Smooth muscle cell (in vitro differentiated cells): ENCODE measurements around the gene TSKU. TPM values are rescaled to one million over a fixed set of nuclear protein-coding genes. Genes with fewer than 3 reads are reported as not detected.

Source experiments
- DNase-seq: peaks from one replicate; lab custom pipeline; 2025; ENCODE audit not compliant: unreplicated experiment; lab: John Stamatoyannopoulos, UW
- H2AFZ ChIP-seq: fragments of 200-600 bp; sonication (generic); 2 replicates; pipeline ENCODE4 v1.6.0; 2016; ENCODE audit warnings: antibody characterized with exemption, low read depth, mild to moderate bottlenecking
- H3F3A ChIP-seq: fragments of 200-600 bp; sonication (generic); 2 replicates; pipeline ENCODE4 v1.6.0; 2017; ENCODE audit warnings: antibody characterized with exemption, low read depth
- H3K27ac ChIP-seq: fragments of 200-600 bp; sonication (generic); 2 replicates; pipeline ENCODE4 v1.5.1; 2016; ENCODE audit warnings: low read depth, mild to moderate bottlenecking
- H3K27me3 ChIP-seq: fragments of 200-600 bp; sonication (generic); 2 replicates; pipeline ENCODE4 v1.6.1; 2016; ENCODE audit warnings: low read depth, mild to moderate bottlenecking
- H3K36me3 ChIP-seq: fragments of 200-600 bp; sonication (generic); 2 replicates; pipeline ENCODE4 v1.5.1; 2016; ENCODE audit warnings: low read depth
- H3K4me1 ChIP-seq: fragments of 200-600 bp; sonication (generic); 2 replicates; pipeline ENCODE4 v1.5.1; 2016; ENCODE audit warnings: low read depth
- H3K4me2 ChIP-seq: fragments of 200-600 bp; sonication (generic); 2 replicates; pipeline ENCODE4 v1.6.0; 2016; ENCODE audit warnings: mild to moderate bottlenecking
- H3K4me3 ChIP-seq: fragments of 200-600 bp; sonication (generic); 2 replicates; pipeline ENCODE4 v1.5.1; 2016; ENCODE audit warnings: mild to moderate bottlenecking
- H3K79me2 ChIP-seq: fragments of 200-600 bp; sonication (generic); 2 replicates; pipeline ENCODE4 v1.6.0; 2016; ENCODE audit warnings: low read depth, mild to moderate bottlenecking
- H3K9ac ChIP-seq: fragments of 200-600 bp; sonication (generic); 2 replicates; pipeline ENCODE4 v1.6.0; 2016; ENCODE audit warnings: low read depth
- H3K9me3 ChIP-seq: fragments of 200-600 bp; sonication (generic); replicated peaks from 2 replicates; pipeline ENCODE4 v1.5.1; 2016; ENCODE audit warnings: low read depth
- H4K20me1 ChIP-seq: fragments of 200-600 bp; sonication (generic); 2 replicates; pipeline ENCODE4 v1.6.0; 2016; ENCODE audit warnings: low read depth
- WGBS: methylation state at CpG from one replicate; pipeline ENCODE4 v1.1.7; 2016; ENCODE audit warnings: low lambda C conversion rate; 5-methylcytosine and 5-hydroxymethylcytosine counted together
- polyA plus RNA-seq: library from polyadenylated mRNA; unstranded; fragments of >200 nt; fragmentation: Nextera tagmentation; extraction: Ambion mirVana; gene quantifications from 2 replicates; pipeline ENCODE4 v1.2.1, GENCODE V29; 2016
- total RNA-seq: library from RNA; depleted of rRNA; stranded (reverse); fragments of >200 nt; gene quantifications from 2 replicates; pipeline ENCODE4 v1.2.3, GENCODE V29; 2014
- TF ChIP-seq, protein P1 (sequence below): fragments of 200-600 bp; sonication (generic); IDR thresholded peaks from 2 replicates; pipeline ENCODE4 v1.5.1; 2017; ENCODE audit warnings: borderline replicate concordance, mild to moderate bottlenecking, antibody characterized with exemption; ENCODE audit not compliant: insufficient read depth, poor library complexity, severe bottlenecking

TSKU gene
- total and polyA plus RNA-seq, 2 experiments from 2014 or later: 75.2 to 144 TPM

DNA sequence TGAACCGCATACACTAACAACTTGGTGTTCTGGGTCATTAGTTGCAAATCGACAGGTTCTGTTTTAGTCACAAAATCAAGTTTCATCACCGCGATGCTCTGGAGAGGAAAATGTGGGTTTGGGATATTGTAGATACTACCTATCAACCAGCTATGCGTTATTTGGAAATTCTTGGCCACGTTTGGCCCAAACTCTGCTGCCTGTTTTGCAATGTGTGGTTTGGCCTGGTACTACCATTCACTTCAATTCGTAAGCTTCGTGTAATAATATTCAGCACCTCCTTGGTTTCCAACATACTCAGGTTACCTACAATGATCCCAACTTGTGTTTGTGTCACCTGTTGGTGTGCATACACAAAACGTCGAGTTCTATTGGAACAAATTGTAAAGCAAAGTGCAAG is 61.4 kb downstream of the TSKU start:
- Histone ChIP-seq H3K4me3 (no peak overlapping the region), H4K20me1 (no peaks in the 10 kb centered on the region), H3K27ac (no peak overlapping the region), H3K36me3 (no peaks in the 10 kb centered on the region), H3K27me3 (peaks cover 14% of the 10 kb centered on the region), H3K9ac (no peak overlapping the region), H3K79me2 (no peaks in the 10 kb centered on the region), H3K9me3 (no peaks in the 10 kb centered on the region), H3F3A (no peaks in the 10 kb centered on the region), H3K4me2 (no peak overlapping the region), H3K4me1 (peaks cover 5% of the 10 kb centered on the region), H2AFZ (no peak overlapping the region)
- no peak for DNase-seq
- TF ChIP-seq, protein P1, sequence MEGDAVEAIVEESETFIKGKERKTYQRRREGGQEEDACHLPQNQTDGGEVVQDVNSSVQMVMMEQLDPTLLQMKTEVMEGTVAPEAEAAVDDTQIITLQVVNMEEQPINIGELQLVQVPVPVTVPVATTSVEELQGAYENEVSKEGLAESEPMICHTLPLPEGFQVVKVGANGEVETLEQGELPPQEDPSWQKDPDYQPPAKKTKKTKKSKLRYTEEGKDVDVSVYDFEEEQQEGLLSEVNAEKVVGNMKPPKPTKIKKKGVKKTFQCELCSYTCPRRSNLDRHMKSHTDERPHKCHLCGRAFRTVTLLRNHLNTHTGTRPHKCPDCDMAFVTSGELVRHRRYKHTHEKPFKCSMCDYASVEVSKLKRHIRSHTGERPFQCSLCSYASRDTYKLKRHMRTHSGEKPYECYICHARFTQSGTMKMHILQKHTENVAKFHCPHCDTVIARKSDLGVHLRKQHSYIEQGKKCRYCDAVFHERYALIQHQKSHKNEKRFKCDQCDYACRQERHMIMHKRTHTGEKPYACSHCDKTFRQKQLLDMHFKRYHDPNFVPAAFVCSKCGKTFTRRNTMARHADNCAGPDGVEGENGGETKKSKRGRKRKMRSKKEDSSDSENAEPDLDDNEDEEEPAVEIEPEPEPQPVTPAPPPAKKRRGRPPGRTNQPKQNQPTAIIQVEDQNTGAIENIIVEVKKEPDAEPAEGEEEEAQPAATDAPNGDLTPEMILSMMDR: no peak
- 94% methylated on average over 10 of the region's 10 CpGs for WGBS

DNA sequence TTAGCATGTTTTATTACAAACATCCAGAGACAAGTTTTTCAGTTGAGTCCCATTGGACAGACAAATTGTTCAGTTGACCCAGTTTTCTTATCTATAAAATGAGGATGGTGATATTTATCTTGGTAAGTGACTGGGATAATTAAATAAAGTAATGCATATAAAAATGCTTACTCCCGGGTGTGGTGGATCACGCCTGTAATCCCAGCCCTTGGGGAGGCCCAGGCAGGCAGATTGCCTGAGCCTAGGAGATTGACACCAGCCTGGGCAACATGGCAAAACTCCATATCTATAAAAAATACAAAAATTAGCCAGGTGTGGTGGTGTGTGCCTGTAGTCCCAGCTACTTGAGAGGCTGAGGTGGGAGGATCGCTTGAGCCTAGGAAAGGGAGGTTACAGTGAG is 61.9 kb downstream of the TSKU start:
- Histone ChIP-seq H3K36me3 (no peaks in the 10 kb centered on the region), H3K9me3 (no peaks in the 10 kb centered on the region), H4K20me1 (no peaks in the 10 kb centered on the region), H3K4me1 (no peaks in the 10 kb centered on the region), H3K4me3 (no peak overlapping the region), H3K27me3 (peaks cover 14% of the 10 kb centered on the region), H3F3A (no peaks in the 10 kb centered on the region), H2AFZ (no peak overlapping the region), H3K4me2 (no peak overlapping the region), H3K9ac (no peak overlapping the region), H3K79me2 (no peaks in the 10 kb centered on the region), H3K27ac (no peak overlapping the region)
- no peak for DNase-seq
- WGBS: 95% methylated on average over 3 of the region's 3 CpGs
- TF ChIP-seq, protein P1: no peak

DNA sequence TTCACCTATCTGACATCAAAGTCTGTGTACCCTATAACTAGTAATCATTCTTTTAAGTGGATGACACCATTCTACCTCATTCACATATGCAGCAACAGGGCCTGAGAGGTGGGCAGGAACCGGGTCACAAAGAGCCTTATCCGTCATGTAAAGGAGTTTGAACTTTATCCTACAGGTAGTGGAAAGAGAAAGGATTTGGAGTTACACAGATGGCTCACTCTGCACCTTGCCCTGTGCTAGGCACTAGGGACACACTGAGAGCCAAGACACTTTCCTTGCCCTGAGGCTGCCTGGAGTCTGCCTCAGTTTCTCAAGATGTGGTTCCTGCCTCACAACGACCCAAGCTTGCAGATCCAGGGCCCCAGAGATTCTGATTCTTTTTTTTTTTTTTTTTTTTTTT is 63.3 kb downstream of the TSKU start:
- WGBS: 94% methylated on average over 3 of the region's 3 CpGs
- H3K36me3 ChIP-seq: no peaks in the 10 kb centered on the region

More for the DNA sequence above, 63.3 kb downstream of the TSKU start:
- Histone ChIP-seq H3K27ac (no peak overlapping the region), H3F3A (no peaks in the 10 kb centered on the region), H3K9ac (no peak overlapping the region), H3K79me2 (no peaks in the 10 kb centered on the region), H3K4me3 (no peak overlapping the region), H3K4me1 (no peaks in the 10 kb centered on the region), H3K27me3 (peaks cover 11% of the 10 kb centered on the region), H3K4me2 (no peak overlapping the region), H3K9me3 (no peaks in the 10 kb centered on the region), H4K20me1 (no peaks in the 10 kb centered on the region), H2AFZ (no peak overlapping the region)
- TF ChIP-seq, protein P1: no peak
- DNase-seq: no peak

Other genes with a start within 250 kb of the TSKU start
- 147 and 171 TPM in 2 replicates for gene LRRC32, start 112.6 kb upstream of the TSKU start, total RNA-seq
- 330 and 444 TPM in 2 replicates for gene LRRC32, start 112.6 kb upstream of the TSKU start, polyA plus RNA-seq
- gene ACER3, start 77.6 kb downstream of the TSKU start, total RNA-seq: 16.8 and 25.7 TPM in 2 replicates
- 6.8 and 14.0 TPM in 2 replicates for gene ACER3, start 77.6 kb downstream of the TSKU start, polyA plus RNA-seq